ENCODE results near the gene CALD1.

CALD1 gene

GRCh38 chr7:134736381-134736780, 43.1 kb upstream of the CALD1 start:
- no peaks in the 10 kb centered on the region for H3K9me3 ChIP-seq (ENCODE audit: control insufficient read depth, insufficient read depth, low read depth, low read length)
- no peaks in the 10 kb centered on the region for H3K4me1 ChIP-seq (ENCODE audit: control insufficient read depth, insufficient read depth, low read length)
- ChIA-PET CTCF (interaction anchor here (1.2 to 3.5 kb wide), 4 partner anchors 8 to 18 kb away, joined by 4 to 12 read pairs (median 8); no protein-coding TSS in a partner anchor), POLR2A (no interaction called here)
- TF ChIP-seq ZSCAN30 (tag by site-specific recombination; IDR thresholded peaks at IDR 0.05) (no peak), SCRT2 (tag by site-specific recombination; IDR thresholded peaks at IDR 0.05) (no peak), ZNF280D (tag by site-specific recombination; IDR thresholded peaks at IDR 0.05) (no peak), ZEB2 (tag by site-specific recombination; IDR thresholded peaks at IDR 0.05) (no peak), KLF17 (tag by site-specific recombination; IDR thresholded peaks at IDR 0.05) (no peak), ZNF580 (tag by site-specific recombination; IDR thresholded peaks at IDR 0.05) (no peak), ZFP41 (tag by site-specific recombination; IDR thresholded peaks at IDR 0.05; ENCODE audit: borderline replicate concordance) (no peak), IKZF3 (tag by site-specific recombination; IDR thresholded peaks at IDR 0.05) (no peak), ZBTB26 (tag by site-specific recombination; optimal IDR thresholded peaks at IDR 0.05) (no peak), ZNF26 (tag by site-specific recombination; IDR thresholded peaks at IDR 0.05) (no peak), ZBTB48 (tag by site-specific recombination; IDR thresholded peaks at IDR 0.05) (no peak), ZNF514 (tag by site-specific recombination; IDR thresholded peaks at IDR 0.05) (no peak), ZNF521 (tag by site-specific recombination; IDR thresholded peaks at IDR 0.05) (no peak), HOXD13 (CRISPR knock-in tag; IDR thresholded peaks at IDR 0.05; ENCODE audit: borderline replicate concordance) (no peak)
- H3K27ac ChIP-seq (ENCODE audit: extremely low read depth, low read depth, low read length), result no peak overlapping the region
- H3K4me3 ChIP-seq (ENCODE audit: low read depth, low read length), result no peak overlapping the region
- no peaks in the 10 kb centered on the region for H3K36me3 ChIP-seq (ENCODE audit: control insufficient read depth in 2 of 2, insufficient read depth in 1 of 2, low read length in 2 of 2)

- no peak overlapping the region for H3K4me3 ChIP-seq (ENCODE audit: low read depth, low read length)
- no peaks in the 10 kb centered on the region for H3K9me3 ChIP-seq (ENCODE audit: control insufficient read depth, insufficient read depth, low read depth, low read length)
- ChIA-PET CTCF (interaction anchor here (0.6 to 3.5 kb wide), 5 partner anchors 10 to 1209 kb away, joined by 3 to 12 read pairs (median 4); no protein-coding TSS in a partner anchor), POLR2A (no interaction called here)
- H3K4me1 ChIP-seq (ENCODE audit: control insufficient read depth, insufficient read depth, low read length), result no peaks in the 10 kb centered on the region
- no peak overlapping the region for H3K27ac ChIP-seq (ENCODE audit: extremely low read depth, low read depth, low read length)
- H3K36me3 ChIP-seq (ENCODE audit: control insufficient read depth in 2 of 2, insufficient read depth in 1 of 2, low read length in 2 of 2), result no peaks in the 10 kb centered on the region
- TF ChIP-seq ZNF548 (tag by site-specific recombination; IDR thresholded peaks at IDR 0.05), result no peak
- no peak for TF ChIP-seq ZNF155 (tag by site-specific recombination; IDR thresholded peaks at IDR 0.05)
- no peak for TF ChIP-seq KLF8 (tag by site-specific recombination; IDR thresholded peaks at IDR 0.05)
- TF ChIP-seq ZNF335 (tag by site-specific recombination; conservative IDR thresholded peaks at IDR 0.05), result no peak
- TF ChIP-seq PRDM10 (tag by site-specific recombination; IDR thresholded peaks at IDR 0.05), result no peak
- TF ChIP-seq ZNF449 (tag by site-specific recombination; IDR thresholded peaks at IDR 0.05), result no peak
- no peak for TF ChIP-seq ZNF311 (tag by site-specific recombination; IDR thresholded peaks at IDR 0.05; ENCODE audit: borderline replicate concordance)
- TF ChIP-seq SP3 (tag by site-specific recombination; IDR thresholded peaks at IDR 0.05), result no peak
Observed at GRCh38 chr7:134737566-134738345, 41.7 kb upstream of the CALD1 start.

Measured in HEK293 (cell line).